Natural killer cell treated with Interleukin-12 subunit alpha and Interleukin-12 subunit beta and Interleukin-15 and Interleukin-18, amount 100 ng/mL, for 72 hours (primary cell): ENCODE results near the gene NDUFA7. TPM values are rescaled to one million over a fixed set of nuclear protein-coding genes. Genes with fewer than 3 reads are reported as not detected.

Source experiments
- ATAC-seq, 2 donors: fragments of 150-1000 bp; cut with Tn5 transposase in 1 of 2; sonication (Bioruptor Pico), chemical (Tn5 transposase) in 1 of 2; 2 replicates each; pipeline ENCODE4 v1.10.0; 2021
- DNase-seq: peaks from one replicate; pipeline ENCODE4 v3.0.0; 2022; ENCODE audit warnings: low spot score
- H3K27ac Mint-ChIP-seq, 2 donors: 1 replicate in 1 of 2; 2 replicates in 1 of 2; pipeline ENCODE4 v1.8.0; 2022; ENCODE audit warnings: mixed read lengths in 2 of 2, mild to moderate bottlenecking in 1 of 2, moderate library complexity in 1 of 2
- H3K27me3 Mint-ChIP-seq, 2 donors: 1 replicate in 1 of 2; 2 replicates in 1 of 2; pipeline ENCODE4 v1.8.0; 2022; ENCODE audit warnings: mixed read lengths in 2 of 2
- H3K36me3 Mint-ChIP-seq: one replicate; pipeline ENCODE4 v1.8.0; 2022; ENCODE audit warnings: mixed read lengths
- H3K4me1 Mint-ChIP-seq, 2 donors: 1 replicate in 1 of 2; 2 replicates in 1 of 2; pipeline ENCODE4 v1.8.0; 2022; ENCODE audit warnings: low read depth in 2 of 2, mixed read lengths in 2 of 2, mild to moderate bottlenecking in 1 of 2
- H3K4me3 Mint-ChIP-seq: one replicate; pipeline ENCODE4 v1.8.0; 2022; ENCODE audit warnings: mixed read lengths
- H3K9me3 Mint-ChIP-seq: 2 replicates; pipeline ENCODE4 v1.8.0; 2022; ENCODE audit warnings: mixed read lengths
- total RNA-seq, 2 donors: library from RNA; stranded (reverse); gene quantifications; one replicate each; pipeline ENCODE4 v1.2.3, GENCODE V29; 2022

NDUFA7 gene
- total RNA-seq, 2 donors from 2014 or later: 31.2 to 42.2 TPM

GRCh38 chr19:8335343-8336071, 14.3 kb upstream of the NDUFA7 start:
- no peaks in the 10 kb centered on the region for H3K9me3 Mint-ChIP-seq
- H3K36me3 Mint-ChIP-seq: no peaks in the 10 kb centered on the region
- peak overlapping the region; percentile 23 for H3K4me3 Mint-ChIP-seq
- ATAC-seq (peak; percentile 66 to 69), DNase-seq (no peak)
- H3K4me1 Mint-ChIP-seq: peaks cover 0 to 6% of the 10 kb centered on the region in 2 donors
- no peak overlapping the region for H3K27ac Mint-ChIP-seq
- H3K27me3 Mint-ChIP-seq: no peaks in the 10 kb centered on the region

GRCh38 chr19:8334458-8335342, 13.5 kb upstream of the NDUFA7 start:
- Mint-ChIP-seq H3K27me3 (no peaks in the 10 kb centered on the region), H3K27ac (no peak overlapping the region), H3K9me3 (no peaks in the 10 kb centered on the region), H3K4me1 (peaks cover 0 to 6% of the 10 kb centered on the region in 2 donors), H3K36me3 (no peaks in the 10 kb centered on the region), H3K4me3 (peak overlapping the region; percentile 42)
- DNase-seq: peak; percentile 84
- peak; percentile 79 to 93 for ATAC-seq

- H3K36me3 Mint-ChIP-seq: no peaks in the 10 kb centered on the region
- no peaks in the 10 kb centered on the region for H3K9me3 Mint-ChIP-seq
- H3K4me1 Mint-ChIP-seq: peaks cover 0 to 6% of the 10 kb centered on the region in 2 donors
Measured at GRCh38 chr19:8333767-8334457, 12.7 kb upstream of the NDUFA7 start.

GRCh38 chr19:8332976-8333766, 12.0 kb upstream of the NDUFA7 start:
- Mint-ChIP-seq H3K4me1 (peaks cover 0 to 6% of the 10 kb centered on the region in 2 donors), H3K27ac (no peak overlapping the region), H3K9me3 (no peaks in the 10 kb centered on the region), H3K4me3 (no peak overlapping the region), H3K27me3 (no peaks in the 10 kb centered on the region), H3K36me3 (no peaks in the 10 kb centered on the region)
- DNase-seq: no peak
- no peak for ATAC-seq

More at GRCh38 chr19:8333767-8334457, 12.7 kb upstream of the NDUFA7 start:
- DNase-seq: no peak
- Mint-ChIP-seq H3K4me3 (peak overlapping the region; percentile 42), H3K27ac (no peak overlapping the region), H3K27me3 (no peaks in the 10 kb centered on the region)
- ATAC-seq: no peak

GRCh38 chr19:8331263-8331845, 10.2 kb upstream of the NDUFA7 start:
- ATAC-seq (no peak), DNase-seq (no peak)
- no peaks in the 10 kb centered on the region for H3K36me3 Mint-ChIP-seq
- no peak overlapping the region for H3K27ac Mint-ChIP-seq
- peaks cover 0 to 3% of the 10 kb centered on the region in 2 donors for H3K4me1 Mint-ChIP-seq
- H3K9me3 Mint-ChIP-seq: no peaks in the 10 kb centered on the region
- no peaks in the 10 kb centered on the region for H3K27me3 Mint-ChIP-seq
- no peak overlapping the region for H3K4me3 Mint-ChIP-seq

GRCh38 chr19:8329996-8330395, 8.8 kb upstream of the NDUFA7 start:
- ATAC-seq (no peak), DNase-seq (no peak)
- no peaks in the 10 kb centered on the region for H3K27me3 Mint-ChIP-seq
- H3K9me3 Mint-ChIP-seq: no peaks in the 10 kb centered on the region
- no peaks in the 10 kb centered on the region for H3K4me1 Mint-ChIP-seq
- no peak overlapping the region for H3K4me3 Mint-ChIP-seq
- no peak overlapping the region for H3K27ac Mint-ChIP-seq
- no peaks in the 10 kb centered on the region for H3K36me3 Mint-ChIP-seq

GRCh38 chr19:8325454-8325853, 4.3 kb upstream of the NDUFA7 start:
- Mint-ChIP-seq H3K36me3 (peaks cover 4% of the 10 kb centered on the region), H3K4me1 (peaks cover 11 to 15% of the 10 kb centered on the region in 2 donors), H3K4me3 (no peak overlapping the region), H3K27me3 (no peaks in the 10 kb centered on the region), H3K9me3 (no peaks in the 10 kb centered on the region), H3K27ac (no peak overlapping the region)
- ATAC-seq (no peak), DNase-seq (no peak)

GRCh38 chr19:8324186-8325050, 3.2 kb upstream of the NDUFA7 start:
- ATAC-seq: no peak
- H3K36me3 Mint-ChIP-seq: peaks cover 5% of the 10 kb centered on the region

GRCh38 chr19:8323781-8324185, 2.6 kb upstream of the NDUFA7 start:
- no peaks in the 10 kb centered on the region for H3K27me3 Mint-ChIP-seq
- DNase-seq (no peak), ATAC-seq (no peak)
- no peaks in the 10 kb centered on the region for H3K9me3 Mint-ChIP-seq
- peaks cover 19 to 25% of the 10 kb centered on the region in 2 donors for H3K4me1 Mint-ChIP-seq
- H3K4me3 Mint-ChIP-seq: peak overlapping the region; percentile 100
- peaks cover 5% of the 10 kb centered on the region for H3K36me3 Mint-ChIP-seq
- no peak overlapping the region for H3K27ac Mint-ChIP-seq

More at GRCh38 chr19:8324186-8325050, 3.2 kb upstream of the NDUFA7 start:
- H3K9me3 Mint-ChIP-seq: no peaks in the 10 kb centered on the region
- no peak overlapping the region for H3K4me3 Mint-ChIP-seq
- H3K4me1 Mint-ChIP-seq: peaks cover 19 to 25% of the 10 kb centered on the region in 2 donors
- no peak for DNase-seq
- no peak overlapping the region for H3K27ac Mint-ChIP-seq
- H3K27me3 Mint-ChIP-seq: no peaks in the 10 kb centered on the region

- DNase-seq: peak; percentile 25
- peak overlapping the region; percentile 96 to 99 for H3K27ac Mint-ChIP-seq
- H3K4me1 Mint-ChIP-seq: peaks cover 19 to 25% of the 10 kb centered on the region in 2 donors
- no peaks in the 10 kb centered on the region for H3K9me3 Mint-ChIP-seq
- H3K27me3 Mint-ChIP-seq: no peaks in the 10 kb centered on the region
- peaks cover 5% of the 10 kb centered on the region for H3K36me3 Mint-ChIP-seq
- peak overlapping the region; percentile 100 for H3K4me3 Mint-ChIP-seq
- no peak for ATAC-seq
Measured at GRCh38 chr19:8322638-8322997, 1.4 kb upstream of the NDUFA7 start.

GRCh38 chr19:8321986-8322637, 937 bp upstream of the NDUFA7 start:
- H3K4me1 Mint-ChIP-seq: peaks cover 19 to 25% of the 10 kb centered on the region in 2 donors
- no peak for ATAC-seq
- H3K4me3 Mint-ChIP-seq: peak overlapping the region; percentile 100
- peak overlapping the region; percentile 96 to 99 for H3K27ac Mint-ChIP-seq
- peaks cover 5% of the 10 kb centered on the region for H3K36me3 Mint-ChIP-seq
- no peaks in the 10 kb centered on the region for H3K9me3 Mint-ChIP-seq
- H3K27me3 Mint-ChIP-seq: no peaks in the 10 kb centered on the region
- DNase-seq: peak; percentile 22
